Keratinocyte (primary cell): ENCODE data around the gene ABLIM2.

Experiments used
- EZH2 ChIP-seq: IDR thresholded peaks from one replicate; pipeline ENCODE4 v1.6.1; 2012; ENCODE audit warnings: inconsistent platforms, mild to moderate bottlenecking, low read length, moderate library complexity
- TF ChIP-seq, protein P1 (sequence below), 3 experiments: IDR thresholded peaks in 1 of 3; conservative IDR thresholded peaks in 1 of 3; optimal IDR thresholded peaks in 1 of 3; 2 replicates in 2 of 3; 3 replicates in 1 of 3; pipeline versions ENCODE3 to v1.5.1; 2011; ENCODE audit warnings: low read length in 3 of 3, mild to moderate bottlenecking in 3 of 3, moderate library complexity in 2 of 3, control low read depth in 1 of 3, inconsistent platforms in 1 of 3; ENCODE audit not compliant: insufficient read depth in 2 of 3; ENCODE audit errors: extremely low read depth in 1 of 3

DNA sequence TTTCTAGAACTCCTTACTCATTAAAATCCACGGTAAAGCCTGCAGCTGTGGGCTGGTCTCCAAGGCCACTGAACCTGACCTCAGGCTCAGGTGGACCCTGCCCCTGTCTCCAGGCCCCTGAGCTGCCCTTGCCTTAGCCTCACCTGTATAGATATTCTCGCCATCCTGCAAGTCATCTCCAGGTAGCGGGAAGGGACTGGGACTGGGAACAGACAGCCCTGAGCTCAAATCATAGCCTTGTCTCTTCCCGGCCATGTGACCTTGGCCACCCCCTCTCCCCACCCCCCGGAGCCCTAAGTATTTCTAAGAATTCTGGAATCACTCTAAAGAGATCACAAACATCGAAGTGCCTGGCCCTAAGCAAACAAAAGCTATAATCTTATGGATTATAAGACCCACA is 17.7 kb downstream of the ABLIM2 start:
- TF ChIP-seq, protein P1, sequence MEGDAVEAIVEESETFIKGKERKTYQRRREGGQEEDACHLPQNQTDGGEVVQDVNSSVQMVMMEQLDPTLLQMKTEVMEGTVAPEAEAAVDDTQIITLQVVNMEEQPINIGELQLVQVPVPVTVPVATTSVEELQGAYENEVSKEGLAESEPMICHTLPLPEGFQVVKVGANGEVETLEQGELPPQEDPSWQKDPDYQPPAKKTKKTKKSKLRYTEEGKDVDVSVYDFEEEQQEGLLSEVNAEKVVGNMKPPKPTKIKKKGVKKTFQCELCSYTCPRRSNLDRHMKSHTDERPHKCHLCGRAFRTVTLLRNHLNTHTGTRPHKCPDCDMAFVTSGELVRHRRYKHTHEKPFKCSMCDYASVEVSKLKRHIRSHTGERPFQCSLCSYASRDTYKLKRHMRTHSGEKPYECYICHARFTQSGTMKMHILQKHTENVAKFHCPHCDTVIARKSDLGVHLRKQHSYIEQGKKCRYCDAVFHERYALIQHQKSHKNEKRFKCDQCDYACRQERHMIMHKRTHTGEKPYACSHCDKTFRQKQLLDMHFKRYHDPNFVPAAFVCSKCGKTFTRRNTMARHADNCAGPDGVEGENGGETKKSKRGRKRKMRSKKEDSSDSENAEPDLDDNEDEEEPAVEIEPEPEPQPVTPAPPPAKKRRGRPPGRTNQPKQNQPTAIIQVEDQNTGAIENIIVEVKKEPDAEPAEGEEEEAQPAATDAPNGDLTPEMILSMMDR (optimal IDR thresholded peaks at IDR 0.05 in 1 of 3, IDR thresholded peaks at IDR 0.05 in 1 of 3, conservative IDR thresholded peaks at IDR 0.05 in 1 of 3; ENCODE audit: extremely low read depth in 1 of 3, insufficient read depth in 2 of 3, low read length in 3 of 3): no peak
- TF ChIP-seq EZH2: no peak
